Esophagus muscularis mucosa (tissue), 4 donors: ENCODE results near the gene EEF2. TPM values are rescaled to one million over a fixed set of nuclear protein-coding genes. Genes with fewer than 3 reads are reported as not detected.
"Not testable (repeated sequence)": the region's sequence is repeated elsewhere in the genome, so short reads cannot be mapped to it uniquely, and the experiment has no call there.

ENCODE experiments used
- DNase-seq: peaks from one replicate; pipeline ENCODE4 v3.0.0-alpha.2; 2017; ENCODE audit errors: extremely low spot score
- H3K27ac ChIP-seq, 4 donors: fragments of 200-600 bp; sonication (generic); replicated peaks in 1 of 4; 1 replicate in 3 of 4; 2 replicates in 1 of 4; pipeline ENCODE4 v1.5.1; 2016 to 2019; ENCODE audit warnings: mild to moderate bottlenecking in 1 of 4
- H3K27me3 ChIP-seq, 4 donors: fragments of 200-600 bp; sonication (generic); one replicate each; pipeline versions ENCODE4 v1.5.1 to v1.6.0; 2016 to 2019
- H3K36me3 ChIP-seq, 4 donors: fragments of 200-600 bp; sonication (generic); one replicate each; pipeline ENCODE4 v1.5.1; 2016 to 2019
- H3K4me1 ChIP-seq, 4 donors: fragments of 200-600 bp; sonication (generic); one replicate each; pipeline ENCODE4 v1.5.1; 2016 to 2019
- H3K4me3 ChIP-seq, 4 donors: fragments of 200-600 bp; sonication (generic); 1 replicate in 2 of 4; 2 replicates in 2 of 4; pipeline ENCODE4 v1.5.1; 2016 to 2019; ENCODE audit warnings: mild to moderate bottlenecking in 4 of 4, moderate library complexity in 1 of 4
- H3K9me3 ChIP-seq, 4 donors: fragments of 200-600 bp; sonication (generic); 1 replicate in 3 of 4; 2 replicates in 1 of 4; pipeline ENCODE4 v1.5.1; 2016 to 2019
- CTCF ChIP-seq, 3 experiments: fragments of 200-600 bp in 2 of 3; fragments of 450-650 bp in 1 of 3; sonication (generic) in 2 of 3; IDR thresholded peaks; one replicate each; pipeline ENCODE4 v1.5.1; 2017 to 2019; ENCODE audit warnings: antibody characterized with exemption in 3 of 3, mild to moderate bottlenecking in 2 of 3, moderate library complexity in 1 of 3
- EP300 ChIP-seq: sonication (generic); formaldehyde crosslinking; IDR thresholded peaks from one replicate; pipeline ENCODE4 v1.6.1; 2017; ENCODE audit warnings: antibody characterized with exemption
- POLR2A ChIP-seq: fragments of 450-650 bp; IDR thresholded peaks from one replicate; pipeline ENCODE4 v1.6.1; 2017; ENCODE audit warnings: antibody characterized with exemption, moderate library complexity, mild to moderate bottlenecking, low read depth
- POLR2AphosphoS5 ChIP-seq, 2 donors: sonication (generic); formaldehyde crosslinking; IDR thresholded peaks; one replicate each; pipeline ENCODE4 v1.6.1; 2017; ENCODE audit warnings: antibody characterized with exemption in 2 of 2
- WGBS: methylation state at CpG from one replicate; pipeline ENCODE4 v1.1.5; 2018; 5-methylcytosine and 5-hydroxymethylcytosine counted together
- intact Hi-C: fragments of 100-400 bp; cut with DNase I; formaldehyde crosslinking; loops from one replicate; pipeline ENCODE4 v1.15.1; 2023
- total RNA-seq, 4 donors: library from RNA; depleted of rRNA; stranded (reverse); fragments of >200 nt; gene quantifications; one replicate each; pipeline versions ENCODE4 v1.1.0 to v1.2.1, GENCODE V29; 2016

The EEF2 gene
- total RNA-seq, 4 donors from 2014 or later = 2,280 to 3,286 (median 2,635) TPM

- H3K4me1 ChIP-seq = peaks cover 8 to 30% (median 14%) of the 10 kb centered on the region in 4 donors
- peak overlapping the region in 1 of 4 donors; percentile 17 for H3K27ac ChIP-seq
- 51% methylated on average over 2 of the region's 2 CpGs for WGBS
- DNase-seq = no peak
- TF ChIP-seq POLR2A (no peak), EP300 (no peak), POLR2AphosphoS5 (IDR thresholded peaks at IDR 0.05) (no peak), CTCF (IDR thresholded peaks at IDR 0.05) (no peak)
- H3K9me3 ChIP-seq = no peaks in the 10 kb centered on the region
- H3K27me3 ChIP-seq = no peaks in the 10 kb centered on the region
- intact Hi-C loops = no loop called here
- no peak overlapping the region for H3K4me3 ChIP-seq
- peaks cover 0 to 8% (median 0%) of the 10 kb centered on the region in 4 donors for H3K36me3 ChIP-seq
Measured at GRCh38 chr19:3945838-3946237, 39.4 kb downstream of the EEF2 start.

- Histone ChIP-seq H3K27ac (no peak overlapping the region), H3K4me3 (no peak overlapping the region), H3K27me3 (no peaks in the 10 kb centered on the region), H3K36me3 (peaks cover 0 to 8% (median 0%) of the 10 kb centered on the region in 4 donors), H3K9me3 (no peaks in the 10 kb centered on the region), H3K4me1 (peaks cover 0 to 14% (median 4%) of the 10 kb centered on the region in 4 donors)
- intact Hi-C loops = no loop called here
- TF ChIP-seq POLR2AphosphoS5 (IDR thresholded peaks at IDR 0.05) = no peak
- TF ChIP-seq CTCF (IDR thresholded peaks at IDR 0.05) = no peak
- TF ChIP-seq EP300 = no peak
- TF ChIP-seq POLR2A = no peak
- WGBS = 80% methylated on average over 11 of the region's 11 CpGs
- DNase-seq = no peak
Measured at GRCh38 chr19:3944018-3944721, 41.1 kb downstream of the EEF2 start.

- Histone ChIP-seq H3K27ac (peak overlapping the region in 1 of 4 donors; percentile 46), H3K27me3 (no peaks in the 10 kb centered on the region), H3K4me3 (no peak overlapping the region), H3K9me3 (no peaks in the 10 kb centered on the region), H3K4me1 (peaks cover 0 to 11% (median 3%) of the 10 kb centered on the region in 4 donors), H3K36me3 (peaks cover 0 to 8% (median 0%) of the 10 kb centered on the region in 4 donors)
- 75% methylated on average over 8 of the region's 8 CpGs for WGBS
- DNase-seq = no peak
- TF ChIP-seq EP300 (no peak), POLR2AphosphoS5 (IDR thresholded peaks at IDR 0.05) (peak; percentile 22 to 28)
- intact Hi-C loops = no loop called here
Measured at GRCh38 chr19:3942790-3943409, 42.4 kb downstream of the EEF2 start.

GRCh38 chr19:3938300-3938950 lies 46.8 kb downstream of the EEF2 start:
- H3K4me1 ChIP-seq, H3K9me3 ChIP-seq, H3K4me3 ChIP-seq, H3K36me3 ChIP-seq, H3K27ac ChIP-seq, intact Hi-C loops, DNase-seq: not testable (repeated sequence)
- peaks cover 0 to 15% (median 2%) of the 10 kb centered on the region in 4 donors for H3K27me3 ChIP-seq
- 85% methylated on average over 22 of the region's 22 CpGs for WGBS

- Histone ChIP-seq H3K4me3 (no peak overlapping the region), H3K27me3 (peaks cover 0 to 24% (median 3%) of the 10 kb centered on the region in 4 donors), H3K4me1 (peaks cover 2 to 15% (median 13%) of the 10 kb centered on the region in 4 donors), H3K36me3 (peaks cover 0 to under 1% (median 0%) of the 10 kb centered on the region in 4 donors), H3K27ac (no peak overlapping the region), H3K9me3 (no peaks in the 10 kb centered on the region)
- no peak for DNase-seq
- no peak for TF ChIP-seq EP300
- TF ChIP-seq POLR2A = no peak
- TF ChIP-seq POLR2AphosphoS5 (IDR thresholded peaks at IDR 0.05) = no peak
- no peak for TF ChIP-seq CTCF (IDR thresholded peaks at IDR 0.05)
- WGBS = 81% methylated on average over 19 of the region's 29 CpGs
- intact Hi-C loops = no loop called here
Measured at GRCh38 chr19:3936506-3937442, 48.5 kb downstream of the EEF2 start.
